Activated CD8-positive, alpha-beta T cell treated with anti-CD3 and anti-CD28 coated beads for 36 hours (primary cell): ENCODE measurements around the gene EBF4. TPM values are rescaled to one million over a fixed set of nuclear protein-coding genes. Genes with fewer than 3 reads are reported as not detected.

Experiments
- ATAC-seq: fragments of 200-7000 bp; cut with Tn5 transposase; one replicate; pipeline ENCODE4 v1.10.0; 2021; ENCODE audit warnings: mild to moderate bottlenecking, moderate library complexity
- CTCF ChIA-PET: fragments of 350-600 bp; sonication (Branson Sonifier 250); formaldehyde crosslinking; loops from one replicate; lab custom pipeline; 2021; ENCODE audit warnings: antibody characterized with exemption; lab: Charles Lee
- POLR2A ChIA-PET: fragments of 350-600 bp; sonication (Branson Sonifier 250); formaldehyde crosslinking; loops from one replicate; lab custom pipeline; 2021; ENCODE audit warnings: antibody characterized with exemption; lab: Charles Lee
- DNase-seq: peaks from one replicate; pipeline ENCODE4 v3.0.0-alpha.2; 2020
- H3K27ac Mint-ChIP-seq: one replicate; pipeline ENCODE4 v1.8.0; 2021; ENCODE audit warnings: mild to moderate bottlenecking, mixed read lengths
- H3K27me3 Mint-ChIP-seq: one replicate; pipeline ENCODE4 v1.8.0; 2021; ENCODE audit warnings: mixed read lengths
- H3K36me3 Mint-ChIP-seq: one replicate; pipeline ENCODE4 v1.8.0; 2021; ENCODE audit warnings: low read depth, mixed read lengths
- H3K4me1 Mint-ChIP-seq: one replicate; pipeline ENCODE4 v1.8.0; 2021; ENCODE audit warnings: low read depth, mixed read lengths
- H3K4me3 Mint-ChIP-seq: one replicate; pipeline ENCODE4 v1.8.0; 2021; ENCODE audit warnings: mild to moderate bottlenecking, moderate library complexity, mixed read lengths
- H3K9me3 Mint-ChIP-seq: one replicate; pipeline ENCODE4 v1.8.0; 2021; ENCODE audit warnings: mixed read lengths
- intact Hi-C: fragments of 100-400 bp; cut with micrococcal nuclease; formaldehyde crosslinking; loops from one replicate; pipeline ENCODE4 v1.10.0; 2022
- total RNA-seq, 2 experiments: library from RNA; stranded (reverse); gene quantifications; one replicate each; pipeline ENCODE4 v1.2.3, GENCODE V29; 2021
- TF ChIP-seq, protein P1 (sequence below): fragments of 200-600 bp; IDR thresholded peaks from one replicate; pipeline ENCODE4 v1.8.0; 2022; ENCODE audit warnings: antibody characterized with exemption, mild to moderate bottlenecking

EBF4 gene
- total RNA-seq, 2 experiments from 2014 or later = 1.1 to 1.2 TPM

DNA sequence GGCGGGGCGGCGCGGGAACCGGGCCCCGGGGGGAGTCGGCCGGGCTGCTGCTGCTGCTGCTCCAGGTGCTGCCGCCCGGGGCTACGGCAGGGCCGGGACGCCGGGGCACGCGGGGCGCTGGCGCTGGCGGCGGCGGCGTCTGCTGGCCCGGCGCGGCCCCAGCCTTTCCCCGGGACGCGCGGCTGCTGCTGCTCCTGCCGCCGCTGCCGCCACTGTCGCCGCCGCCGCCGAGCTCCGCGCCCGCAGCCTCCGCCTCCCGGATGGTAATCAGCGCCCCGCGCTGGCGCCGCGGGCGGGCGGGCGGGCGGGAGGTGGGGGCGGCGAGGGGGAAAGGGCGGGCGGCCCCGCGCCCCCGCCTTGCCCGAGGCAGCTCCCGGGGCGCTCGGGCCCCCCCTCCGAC is 306 bp downstream of the EBF4 start:
- peak; percentile 2 for ATAC-seq
- TF ChIP-seq, protein P1, sequence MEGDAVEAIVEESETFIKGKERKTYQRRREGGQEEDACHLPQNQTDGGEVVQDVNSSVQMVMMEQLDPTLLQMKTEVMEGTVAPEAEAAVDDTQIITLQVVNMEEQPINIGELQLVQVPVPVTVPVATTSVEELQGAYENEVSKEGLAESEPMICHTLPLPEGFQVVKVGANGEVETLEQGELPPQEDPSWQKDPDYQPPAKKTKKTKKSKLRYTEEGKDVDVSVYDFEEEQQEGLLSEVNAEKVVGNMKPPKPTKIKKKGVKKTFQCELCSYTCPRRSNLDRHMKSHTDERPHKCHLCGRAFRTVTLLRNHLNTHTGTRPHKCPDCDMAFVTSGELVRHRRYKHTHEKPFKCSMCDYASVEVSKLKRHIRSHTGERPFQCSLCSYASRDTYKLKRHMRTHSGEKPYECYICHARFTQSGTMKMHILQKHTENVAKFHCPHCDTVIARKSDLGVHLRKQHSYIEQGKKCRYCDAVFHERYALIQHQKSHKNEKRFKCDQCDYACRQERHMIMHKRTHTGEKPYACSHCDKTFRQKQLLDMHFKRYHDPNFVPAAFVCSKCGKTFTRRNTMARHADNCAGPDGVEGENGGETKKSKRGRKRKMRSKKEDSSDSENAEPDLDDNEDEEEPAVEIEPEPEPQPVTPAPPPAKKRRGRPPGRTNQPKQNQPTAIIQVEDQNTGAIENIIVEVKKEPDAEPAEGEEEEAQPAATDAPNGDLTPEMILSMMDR = no peak
- Mint-ChIP-seq H3K9me3 (peaks cover 2% of the 10 kb centered on the region), H3K27ac (no peak overlapping the region), H3K4me3 (no peak overlapping the region), H3K27me3 (peaks cover 42% of the 10 kb centered on the region), H3K36me3 (no peaks in the 10 kb centered on the region), H3K4me1 (peaks cover 17% of the 10 kb centered on the region)
- DNase-seq = no peak
- CTCF ChIA-PET = interaction anchor here (2.2 to 9.7 kb wide), 2 partner anchors 49 to 60 kb away, joined by 11 to 110 read pairs; no protein-coding TSS in a partner anchor
- intact Hi-C loops = no loop called here
- POLR2A ChIA-PET = interaction anchor here (2.0 kb wide), 1 partner anchor 49 kb away, joined by 5 read pairs; no protein-coding TSS in a partner anchor

DNA sequence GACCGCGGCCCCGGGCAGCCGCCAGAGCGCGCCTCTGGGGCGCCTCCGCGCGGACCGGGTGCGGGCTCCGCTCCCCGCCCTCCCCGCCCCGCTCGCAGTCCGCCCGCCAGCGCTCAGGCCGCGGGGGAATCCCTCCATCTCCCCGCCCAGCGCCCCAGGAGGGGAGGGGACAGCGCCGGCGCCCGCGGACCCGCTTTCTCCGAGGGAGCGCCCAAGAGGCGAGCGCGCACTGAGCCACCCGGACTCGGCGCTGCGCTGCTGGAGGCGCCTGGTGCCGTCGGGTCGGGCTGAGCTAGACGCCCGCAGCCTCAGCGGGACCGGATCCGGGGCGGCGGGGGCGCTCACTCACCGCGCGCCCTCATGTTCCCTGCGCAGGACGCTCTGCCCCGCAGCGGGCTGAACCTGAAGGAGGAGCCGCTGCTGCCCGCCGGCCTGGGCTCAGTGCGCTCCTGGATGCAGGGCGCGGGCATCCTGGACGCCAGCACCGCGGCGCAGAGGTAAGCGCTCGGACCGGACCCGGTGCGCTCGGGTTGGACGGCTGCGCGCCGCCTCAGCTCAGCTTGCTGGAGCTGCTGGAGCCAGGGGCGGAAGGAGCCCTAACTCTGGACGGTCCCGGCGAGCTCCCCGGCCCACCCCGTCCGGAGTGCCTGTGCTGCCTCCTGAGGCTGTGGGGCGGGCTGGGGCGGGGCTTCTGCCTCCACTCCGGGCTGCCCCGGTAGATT is 867 bp downstream of the EBF4 start:
- Mint-ChIP-seq H3K4me1 (peaks cover 12% of the 10 kb centered on the region), H3K36me3 (no peaks in the 10 kb centered on the region), H3K9me3 (peaks cover 2% of the 10 kb centered on the region), H3K4me3 (no peak overlapping the region), H3K27me3 (peaks cover 42% of the 10 kb centered on the region), H3K27ac (no peak overlapping the region)
- intact Hi-C loops = no loop called here
- TF ChIP-seq, protein P1 = no peak
- peak; percentile 47 for DNase-seq
- POLR2A ChIA-PET = interaction anchor here (2.0 kb wide), 1 partner anchor 48 kb away, joined by 5 read pairs; no protein-coding TSS in a partner anchor
- peak; percentile 69 for ATAC-seq
- CTCF ChIA-PET = interaction anchor here (1.0 to 9.7 kb wide), 3 partner anchors 8 to 59 kb away, joined by 3 to 110 read pairs (median 11); no protein-coding TSS in a partner anchor

DNA sequence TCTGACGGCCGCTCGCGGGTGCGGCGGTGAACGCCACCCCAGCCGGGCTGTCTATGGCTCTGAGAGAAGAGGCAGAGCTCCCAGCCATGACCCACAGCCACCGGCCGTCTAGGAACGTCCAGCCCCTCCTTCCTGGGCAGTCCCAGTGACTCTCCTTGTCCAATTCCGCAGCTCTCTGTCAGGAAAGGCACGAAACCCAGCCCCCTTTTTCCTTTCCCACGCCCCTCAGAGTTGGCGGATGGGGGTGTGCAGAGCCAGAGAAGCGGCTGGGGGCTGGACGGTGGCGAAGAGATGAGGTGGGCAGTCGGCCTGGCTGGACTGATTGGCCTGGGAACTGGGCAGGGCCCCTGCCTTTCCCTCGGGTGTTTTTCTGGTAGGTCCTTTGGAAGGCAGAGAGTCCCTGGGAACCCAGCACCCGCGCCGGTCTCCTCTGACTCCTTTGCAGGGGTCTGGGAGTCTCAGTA is 1.5 kb downstream of the EBF4 start:
- Mint-ChIP-seq H3K27ac (no peak overlapping the region), H3K27me3 (peaks cover 42% of the 10 kb centered on the region), H3K4me3 (no peak overlapping the region), H3K9me3 (peaks cover 2% of the 10 kb centered on the region), H3K4me1 (peaks cover 9% of the 10 kb centered on the region), H3K36me3 (no peaks in the 10 kb centered on the region)
- POLR2A ChIA-PET = interaction anchor here (0.9 to 2.0 kb wide), 2 partner anchors 39 to 47 kb away, joined by 3 to 5 read pairs; no protein-coding TSS in a partner anchor
- intact Hi-C loops = no loop called here
- CTCF ChIA-PET = interaction anchor here (1.0 to 9.7 kb wide), 3 partner anchors 9 to 59 kb away, joined by 3 to 110 read pairs (median 11); no protein-coding TSS in a partner anchor
- ATAC-seq = no peak
- no peak for DNase-seq
- TF ChIP-seq, protein P1 = no peak

DNA sequence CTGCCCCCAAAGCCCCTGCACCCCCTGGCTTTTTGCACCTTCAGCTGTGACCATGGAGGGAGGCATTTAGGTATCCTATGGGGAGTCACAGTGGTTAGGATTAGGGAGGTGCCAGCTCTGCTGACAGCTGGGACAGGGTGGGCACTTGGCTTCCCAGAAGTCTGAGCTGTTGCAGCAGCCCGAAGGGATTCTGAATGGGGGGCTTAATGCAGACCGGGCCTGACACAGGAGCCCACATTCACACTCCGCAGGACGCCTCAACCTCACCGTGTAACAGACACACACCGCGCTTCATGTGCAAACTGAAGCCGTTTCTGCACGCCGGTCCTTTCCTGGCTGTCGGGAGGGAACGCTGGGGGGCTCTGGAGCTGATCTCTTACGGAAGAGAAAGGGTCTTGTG is 1.9 kb downstream of the EBF4 start:
- DNase-seq = no peak
- TF ChIP-seq, protein P1 = no peak
- CTCF ChIA-PET = interaction anchor here (1.0 to 2.2 kb wide), 2 partner anchors 9 to 58 kb away, joined by 3 to 11 read pairs; no protein-coding TSS in a partner anchor
- Mint-ChIP-seq H3K27ac (no peak overlapping the region), H3K4me3 (no peak overlapping the region), H3K36me3 (no peaks in the 10 kb centered on the region), H3K9me3 (peaks cover 2% of the 10 kb centered on the region), H3K27me3 (peaks cover 39% of the 10 kb centered on the region), H3K4me1 (peaks cover 9% of the 10 kb centered on the region)
- POLR2A ChIA-PET = interaction anchor here (0.9 to 2.0 kb wide), 2 partner anchors 39 to 47 kb away, joined by 3 to 5 read pairs; no protein-coding TSS in a partner anchor
- ATAC-seq = no peak
- intact Hi-C loops = no loop called here
